ENCODE data around the gene ABCC10. TPM values are rescaled to one million over a fixed set of nuclear protein-coding genes. Genes with fewer than 3 reads are reported as not detected.
"Not testable (repeated sequence)": the region's sequence is repeated elsewhere in the genome, so short reads cannot be mapped to it uniquely, and the experiment has no call there.

ABCC10 gene
- total RNA-seq, 1 experiment from 2014 or later, result 28.4 TPM

- Histone ChIP-seq H3K9me3 (ENCODE audit: insufficient read depth, low read depth) (no peaks in the 10 kb centered on the region), H3F3A (ENCODE audit: insufficient read depth, low read depth) (no peaks in the 10 kb centered on the region), H4K20me1 (ENCODE audit: insufficient read depth) (no peaks in the 10 kb centered on the region), H3K79me2 (ENCODE audit: low read depth) (no peaks in the 10 kb centered on the region), H3K36me3 (ENCODE audit: low read depth) (no peaks in the 10 kb centered on the region), H3K4me2 (no peak overlapping the region), H3K4me3 (no peak overlapping the region), H3K27ac (no peak overlapping the region), H2AFZ (no peak overlapping the region), H3K9me2 (ENCODE audit: insufficient read depth) (no peaks in the 10 kb centered on the region), H3K27me3 (ENCODE audit: insufficient read depth, low read depth) (no peaks in the 10 kb centered on the region), H3K4me1 (replicated peaks; ENCODE audit: insufficient read depth) (no peaks in the 10 kb centered on the region)
- ChIA-PET CTCF (interaction anchor here (0.6 kb wide), 2 partner anchors 109 to 1267 kb away, joined by 3 to 17 read pairs; no protein-coding TSS in a partner anchor), POLR2A (ENCODE audit: unreplicated experiment) (interaction anchor here (0.7 kb wide), 1 partner anchor 18 kb away, joined by 8 read pairs; no protein-coding TSS in a partner anchor)
- TF ChIP-seq, protein P1, sequence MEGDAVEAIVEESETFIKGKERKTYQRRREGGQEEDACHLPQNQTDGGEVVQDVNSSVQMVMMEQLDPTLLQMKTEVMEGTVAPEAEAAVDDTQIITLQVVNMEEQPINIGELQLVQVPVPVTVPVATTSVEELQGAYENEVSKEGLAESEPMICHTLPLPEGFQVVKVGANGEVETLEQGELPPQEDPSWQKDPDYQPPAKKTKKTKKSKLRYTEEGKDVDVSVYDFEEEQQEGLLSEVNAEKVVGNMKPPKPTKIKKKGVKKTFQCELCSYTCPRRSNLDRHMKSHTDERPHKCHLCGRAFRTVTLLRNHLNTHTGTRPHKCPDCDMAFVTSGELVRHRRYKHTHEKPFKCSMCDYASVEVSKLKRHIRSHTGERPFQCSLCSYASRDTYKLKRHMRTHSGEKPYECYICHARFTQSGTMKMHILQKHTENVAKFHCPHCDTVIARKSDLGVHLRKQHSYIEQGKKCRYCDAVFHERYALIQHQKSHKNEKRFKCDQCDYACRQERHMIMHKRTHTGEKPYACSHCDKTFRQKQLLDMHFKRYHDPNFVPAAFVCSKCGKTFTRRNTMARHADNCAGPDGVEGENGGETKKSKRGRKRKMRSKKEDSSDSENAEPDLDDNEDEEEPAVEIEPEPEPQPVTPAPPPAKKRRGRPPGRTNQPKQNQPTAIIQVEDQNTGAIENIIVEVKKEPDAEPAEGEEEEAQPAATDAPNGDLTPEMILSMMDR (conservative IDR thresholded peaks at IDR 0.05), result peak; percentile 72
- no peak for TF ChIP-seq EZH2 (IDR thresholded peaks at IDR 0.05; ENCODE audit: low read depth)
- no peak for DNase-seq
- no TSS peak for BruUV-seq (replicated peaks)
- intact Hi-C loops (cut with micrococcal nuclease; ENCODE audit: unreplicated experiment), result no loop called here
Observed at GRCh38 chr6:43386492-43386891, 40.8 kb upstream of the ABCC10 start.

DNA sequence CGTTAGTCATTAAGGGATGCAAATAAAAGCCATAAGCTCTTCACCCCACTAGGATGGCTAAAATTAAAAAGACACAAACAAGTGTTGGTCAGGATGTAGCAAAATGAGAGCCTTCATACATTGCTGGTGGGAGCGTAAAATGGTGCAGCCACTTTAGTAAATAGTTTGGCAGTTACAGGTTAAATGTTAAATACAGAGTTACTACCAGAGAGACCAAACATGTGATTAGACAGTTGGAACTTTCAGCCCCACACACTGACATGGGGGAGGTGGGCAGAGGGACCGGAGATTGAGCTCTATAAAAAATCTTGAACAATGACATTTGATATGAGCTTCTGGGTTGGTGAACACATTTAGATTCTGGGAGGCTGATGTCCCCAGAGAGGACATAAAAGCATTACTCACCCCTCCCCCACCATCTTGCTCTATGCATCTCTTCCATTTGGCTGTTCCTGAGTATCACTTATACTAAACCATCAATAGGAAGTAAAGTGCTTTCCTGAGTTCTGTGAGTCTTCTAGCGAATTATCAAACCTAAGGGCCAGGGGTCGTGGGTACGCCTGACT lies 37.5 kb upstream of the ABCC10 start:
- intact Hi-C loops (cut with micrococcal nuclease; ENCODE audit: unreplicated experiment), result no loop called here
- Histone ChIP-seq H3K9me2 (ENCODE audit: insufficient read depth) (no peaks in the 10 kb centered on the region), H3K27me3 (ENCODE audit: insufficient read depth, low read depth) (no peaks in the 10 kb centered on the region), H3K4me1 (replicated peaks; ENCODE audit: insufficient read depth) (no peaks in the 10 kb centered on the region), H3K79me2 (ENCODE audit: low read depth) (no peaks in the 10 kb centered on the region), H3K9me3 (ENCODE audit: insufficient read depth, low read depth) (no peaks in the 10 kb centered on the region), H3K36me3 (ENCODE audit: low read depth) (no peaks in the 10 kb centered on the region), H3F3A (ENCODE audit: insufficient read depth, low read depth) (no peaks in the 10 kb centered on the region), H3K27ac (no peak overlapping the region), H3K4me2 (no peak overlapping the region), H4K20me1 (ENCODE audit: insufficient read depth) (no peaks in the 10 kb centered on the region), H3K4me3 (no peak overlapping the region), H2AFZ (no peak overlapping the region)
- CTCF ChIA-PET, result interaction anchor here (0.7 kb wide), 1 partner anchor 120 kb away, joined by 3 read pairs; no protein-coding TSS in a partner anchor
- no peak for DNase-seq
- BruUV-seq (replicated peaks), result no TSS peak
- POLR2A ChIA-PET (ENCODE audit: unreplicated experiment), result no interaction called here
- TF ChIP-seq, protein P1 (conservative IDR thresholded peaks at IDR 0.05), result no peak
- no peak for TF ChIP-seq EZH2 (IDR thresholded peaks at IDR 0.05; ENCODE audit: low read depth)

GRCh38 chr6:43390753-43391439 lies 36.4 kb upstream of the ABCC10 start:
- intact Hi-C loops (cut with micrococcal nuclease; ENCODE audit: unreplicated experiment); H3K27ac ChIP-seq; POLR2A ChIA-PET (ENCODE audit: unreplicated experiment); H3K27me3 ChIP-seq (ENCODE audit: insufficient read depth, low read depth); H3F3A ChIP-seq (ENCODE audit: insufficient read depth, low read depth); H3K36me3 ChIP-seq (ENCODE audit: low read depth); H3K9me2 ChIP-seq (ENCODE audit: insufficient read depth); BruUV-seq (replicated peaks); H3K9me3 ChIP-seq (ENCODE audit: insufficient read depth, low read depth); DNase-seq; H4K20me1 ChIP-seq (ENCODE audit: insufficient read depth); H2AFZ ChIP-seq; H3K4me3 ChIP-seq; H3K79me2 ChIP-seq (ENCODE audit: low read depth); H3K4me2 ChIP-seq; H3K4me1 ChIP-seq (replicated peaks; ENCODE audit: insufficient read depth): not testable (repeated sequence)
- CTCF ChIA-PET, result interaction anchor here (0.6 to 0.7 kb wide), 2 partner anchors 10 to 119 kb away, joined by 3 to 6 read pairs; no protein-coding TSS in a partner anchor
